HG03039 (cell line): ENCODE measurements around the gene PAFAH2.

Experiments used
- ATAC-seq: cut with Tn5 transposase; IDR thresholded peaks from one replicate; pipeline ENCODE4 v1.9.1; 2021; ENCODE audit warnings: mild to moderate bottlenecking, moderate library complexity; ENCODE audit not compliant: unreplicated experiment

The PAFAH2 gene

DNA sequence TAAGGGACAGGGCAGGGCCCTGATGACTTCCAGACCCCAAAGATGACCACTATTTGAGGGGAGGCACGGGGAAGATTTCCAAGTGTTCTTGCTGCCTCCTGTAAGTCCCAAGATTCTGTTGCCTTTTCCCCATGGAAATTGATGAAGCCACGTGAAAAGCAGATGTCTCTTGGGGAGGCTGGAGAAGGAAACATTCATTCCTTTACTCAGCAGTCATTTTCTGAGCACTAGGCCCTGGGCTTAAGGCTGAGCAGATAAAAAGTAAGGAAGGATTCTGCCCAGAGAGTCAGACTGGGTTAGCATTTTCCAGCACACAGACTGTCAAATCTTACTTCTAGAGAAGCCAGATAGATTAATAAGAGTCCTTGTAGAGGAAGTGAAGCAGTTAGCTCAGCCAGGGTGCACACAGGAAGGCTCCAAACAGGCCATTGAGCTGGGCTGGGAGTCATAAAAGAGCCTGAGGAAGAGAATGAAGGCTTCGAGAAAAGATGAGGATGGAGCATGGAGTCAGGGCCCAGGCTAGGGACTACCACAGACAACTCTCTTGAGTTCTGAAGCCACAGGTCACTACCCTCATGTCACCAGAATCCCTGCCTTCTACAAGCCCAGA lies 33.9 kb upstream of the PAFAH2 start:
- ATAC-seq, result no peak

- no peak for ATAC-seq
Observed at GRCh38 chr1:26031196-26031595, 33.3 kb upstream of the PAFAH2 start.

GRCh38 chr1:26029864-26030481 lies 32.1 kb upstream of the PAFAH2 start:
- no peak for ATAC-seq

GRCh38 chr1:26029054-26029863 lies 31.4 kb upstream of the PAFAH2 start:
- no peak for ATAC-seq

DNA sequence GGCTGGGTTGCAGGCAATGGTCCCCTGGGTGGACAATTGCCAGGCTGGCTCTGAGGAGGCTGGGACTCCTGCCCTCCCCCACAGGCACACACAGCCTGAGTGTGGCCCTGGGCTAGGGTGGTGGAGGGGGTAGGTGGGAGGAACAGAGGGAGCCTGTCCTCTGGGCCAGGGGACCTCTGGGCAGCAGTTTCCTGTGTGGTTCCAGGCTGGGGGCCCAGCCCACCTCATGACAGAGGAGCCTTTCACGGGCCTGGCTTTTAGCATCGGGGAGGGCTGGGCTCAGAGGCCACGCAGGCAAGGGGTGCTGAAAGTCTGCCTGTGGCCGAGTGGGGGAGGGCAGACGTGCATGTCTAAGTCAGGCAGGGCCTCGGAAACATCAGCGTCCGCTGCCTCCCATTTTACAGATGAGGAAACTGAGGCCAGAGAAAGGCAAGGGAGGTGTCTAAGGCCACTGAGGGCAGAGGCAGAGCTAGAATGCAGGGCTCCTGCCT lies 30.7 kb upstream of the PAFAH2 start:
- ATAC-seq, result no peak

DNA sequence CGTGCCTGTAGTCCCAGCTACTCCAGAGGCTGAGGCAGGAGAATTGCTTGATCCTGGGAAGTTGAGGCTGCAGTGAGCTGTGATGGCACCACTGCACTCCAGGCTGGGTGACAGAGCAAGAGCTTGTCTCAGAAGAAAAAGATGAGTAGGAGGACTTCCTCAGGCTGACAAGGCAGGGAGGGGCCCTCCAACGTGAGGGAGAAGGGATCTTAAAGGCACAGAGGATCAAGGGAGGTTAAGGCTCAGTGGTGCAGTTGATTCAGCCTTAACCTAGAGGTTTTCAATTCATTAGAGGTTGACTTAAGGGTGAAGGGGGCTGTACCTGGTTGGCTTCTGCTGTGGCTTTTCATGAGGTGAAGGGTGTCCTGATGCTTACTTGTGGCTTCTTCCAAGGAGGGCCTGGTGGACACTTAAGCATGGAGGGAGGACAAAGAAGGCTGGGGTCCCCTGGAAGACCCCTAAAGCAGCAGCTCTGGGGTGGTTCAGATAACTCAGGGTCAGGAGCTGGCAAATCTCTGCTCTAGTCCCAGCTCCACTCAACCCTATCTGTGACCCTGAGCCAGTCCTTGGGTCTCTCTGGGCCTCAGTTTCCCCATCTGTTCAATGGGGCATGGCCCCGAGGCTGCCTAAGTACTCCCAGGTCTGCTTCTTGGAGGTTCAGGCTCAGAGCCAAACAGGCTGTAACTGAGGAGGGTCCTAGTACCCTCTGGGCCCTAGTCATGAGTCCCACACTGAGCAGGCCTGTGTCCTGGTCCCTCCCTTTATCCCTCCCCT lies 30.0 kb upstream of the PAFAH2 start:
- ATAC-seq, result no peak

DNA sequence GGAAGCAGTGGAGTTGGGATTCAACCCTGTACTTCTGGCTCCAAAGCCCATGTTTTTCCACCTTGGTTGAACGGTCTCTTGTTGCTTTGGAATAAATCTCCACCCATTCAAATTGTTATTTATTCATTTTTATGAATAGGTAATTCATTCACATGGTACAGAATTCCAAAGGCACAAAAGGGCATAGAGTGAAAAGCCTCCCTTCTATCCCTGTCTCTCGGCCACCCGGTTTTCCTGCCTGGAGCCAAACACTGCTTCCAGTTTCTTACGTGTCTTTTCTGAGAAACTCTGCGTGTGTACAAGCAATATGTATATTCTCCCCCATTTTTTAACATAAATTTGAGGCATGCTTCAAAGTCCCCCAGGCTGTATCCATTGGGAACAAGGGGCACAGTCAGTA lies 27.7 kb upstream of the PAFAH2 start:
- no peak for ATAC-seq

- no peak for ATAC-seq
Observed at GRCh38 chr1:26025060-26025459, 27.2 kb upstream of the PAFAH2 start.

GRCh38 chr1:26023826-26024225 lies 26.0 kb upstream of the PAFAH2 start:
- no peak for ATAC-seq

DNA sequence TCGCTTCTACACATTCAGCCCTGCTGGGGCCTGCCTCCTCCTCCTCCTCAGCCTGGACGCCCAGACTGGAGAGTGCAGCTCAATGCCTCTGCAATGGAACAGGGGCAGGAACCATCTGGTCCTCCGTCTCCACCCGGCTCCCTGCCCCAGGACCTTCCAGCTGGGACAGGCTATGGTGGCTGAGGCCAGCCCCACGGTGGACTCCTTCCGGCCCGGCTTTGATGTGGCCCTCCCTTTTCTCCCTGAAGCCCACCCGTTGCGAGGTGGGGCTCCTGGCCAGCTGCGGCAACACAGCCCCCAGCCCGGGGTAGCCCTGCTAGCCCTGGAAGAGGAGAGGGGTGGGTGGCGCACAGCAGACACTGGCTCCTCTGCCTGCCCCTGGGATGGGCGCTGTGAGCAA lies 25.1 kb upstream of the PAFAH2 start:
- ATAC-seq, result no peak

DNA sequence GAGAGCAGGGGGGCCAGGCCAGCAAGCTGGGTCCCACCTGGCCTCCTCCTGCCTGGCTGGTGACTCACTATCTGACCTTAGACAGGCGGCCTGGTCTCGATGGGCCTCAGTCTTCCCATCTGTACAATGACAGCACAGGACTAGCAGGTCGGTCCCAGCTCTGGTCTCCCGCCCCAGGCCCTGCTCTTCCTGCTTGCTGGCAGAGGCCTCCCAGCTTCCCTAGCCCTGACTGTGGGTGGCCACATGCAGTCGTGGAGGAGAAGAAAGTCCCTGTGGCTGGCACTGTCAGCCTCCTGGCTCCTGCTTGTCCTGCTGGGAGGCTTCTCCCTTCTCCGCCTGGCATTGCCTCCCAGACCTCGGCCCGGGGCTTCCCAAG lies 24.5 kb upstream of the PAFAH2 start:
- ATAC-seq, result no peak

- no peak for ATAC-seq
Observed at GRCh38 chr1:26021647-26022403, 24.0 kb upstream of the PAFAH2 start, which contains the start of gene EXTL1. Gene EXTL1, plus strand, starts transcription at chr1:26021775. Its CDS starts 872 bp downstream, at chr1:26022647.

GRCh38 chr1:26020941-26021646 lies 23.2 kb upstream of the PAFAH2 start:
- ATAC-seq, result no peak

DNA sequence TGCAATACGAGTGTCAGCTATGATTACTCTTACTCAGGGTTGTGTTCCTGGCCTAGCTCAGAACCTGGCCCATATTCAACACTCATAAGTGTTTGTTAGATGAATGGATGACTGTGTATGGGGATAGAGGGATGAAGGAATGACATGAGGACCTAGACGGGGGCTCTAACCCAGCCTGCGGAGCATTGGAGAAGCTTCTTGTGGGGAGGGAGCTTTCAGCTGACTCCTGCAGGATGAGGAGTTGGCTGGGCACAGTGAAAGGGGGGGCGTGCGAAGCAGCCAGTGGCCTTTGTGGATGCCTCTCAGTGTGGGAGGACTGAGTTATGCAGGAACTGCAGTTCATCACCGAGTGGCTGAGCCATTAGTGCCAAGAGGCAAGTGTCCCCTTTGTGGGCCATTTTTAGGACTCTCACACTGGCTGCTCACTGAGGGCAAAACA lies 22.5 kb upstream of the PAFAH2 start:
- no peak for ATAC-seq

GRCh38 chr1:26019641-26020315 lies 21.9 kb upstream of the PAFAH2 start:
- no peak for ATAC-seq

GRCh38 chr1:26017606-26018005 lies 19.7 kb upstream of the PAFAH2 start:
- no peak for ATAC-seq

DNA sequence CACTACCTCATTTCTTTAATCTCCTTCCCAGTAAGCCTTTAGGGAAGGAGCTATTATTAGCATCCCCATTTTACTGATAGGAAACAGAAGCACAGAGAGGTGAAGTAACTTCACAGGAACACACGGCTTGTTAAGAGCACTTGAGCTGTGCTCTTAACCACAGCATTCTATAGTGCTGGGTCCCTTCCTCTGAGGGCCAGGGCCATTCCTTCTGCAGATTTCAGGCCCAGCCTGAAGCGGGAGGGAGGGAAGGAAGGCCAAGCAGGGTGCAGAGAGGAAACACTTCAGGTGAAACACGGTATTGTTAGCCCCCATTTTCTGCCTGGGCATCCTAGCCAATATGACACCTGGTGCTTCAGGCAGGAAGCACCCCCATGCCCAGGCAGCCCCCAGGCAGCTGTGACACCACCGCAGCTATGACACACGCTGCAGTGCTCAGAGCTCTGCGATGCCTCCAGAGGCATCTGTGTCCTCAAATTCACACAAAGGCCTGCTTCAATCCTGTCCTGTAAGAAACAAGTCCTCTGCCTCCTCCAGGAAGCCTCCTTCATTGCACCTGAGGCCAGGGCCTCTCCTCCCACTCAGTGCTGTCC lies 19.2 kb upstream of the PAFAH2 start:
- ATAC-seq, result no peak

DNA sequence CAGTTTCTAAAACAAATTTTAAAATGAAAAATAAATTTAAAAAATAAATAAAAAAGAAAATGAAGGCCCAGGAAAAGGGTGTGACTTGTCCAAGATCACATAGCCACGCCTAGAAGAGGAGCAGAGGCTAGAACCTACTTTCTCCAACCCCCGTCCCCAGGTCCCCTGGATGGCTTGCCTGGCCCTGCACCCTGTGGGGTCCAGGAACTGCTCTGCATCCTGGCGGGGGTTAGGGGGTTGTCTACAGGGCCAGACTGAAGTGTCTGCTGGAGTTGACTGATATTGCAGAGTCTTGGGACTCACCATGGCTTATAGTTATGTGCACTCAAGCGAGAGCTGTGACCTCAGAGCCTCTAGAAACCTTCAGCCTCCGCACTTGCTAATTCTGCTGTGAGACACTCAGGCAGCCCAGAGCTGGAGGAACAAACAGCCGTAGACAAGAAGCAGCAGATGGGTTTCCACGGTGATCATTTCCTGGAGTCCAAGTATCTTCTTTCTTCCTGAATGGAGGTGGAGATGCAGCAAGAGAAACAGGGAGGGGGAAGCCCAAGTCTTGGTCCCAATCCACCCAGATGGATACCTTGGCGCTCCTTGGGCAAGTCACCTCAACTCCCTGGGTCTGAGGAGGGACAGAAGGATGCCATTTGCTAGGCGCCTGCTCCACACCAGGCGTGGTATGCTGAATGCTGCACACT lies 18.5 kb upstream of the PAFAH2 start:
- ATAC-seq, result no peak
